ENCODE measurements around the gene YAP1. TPM values are rescaled to one million over a fixed set of nuclear protein-coding genes. Genes with fewer than 3 reads are reported as not detected.

The YAP1 gene
- total RNA-seq, 2 experiments from 2014 or later: 1.1 to 1.5 TPM

Other genes with a start within 250 kb of the YAP1 start
- gene CEP126, start 195.4 kb upstream of the YAP1 start, total RNA-seq: 1 to 10 TPM; 1.1 to 1.2 TPM
- not detected for gene ANGPTL5, start 193.9 kb upstream of the YAP1 start, total RNA-seq
- not detected for gene CFAP300, start 63.0 kb upstream of the YAP1 start, total RNA-seq
- gene BIRC3, start 207.0 kb downstream of the YAP1 start, total RNA-seq: 100 to 1,000 TPM; 100 to 105 TPM
- gene BIRC2, start 236.8 kb downstream of the YAP1 start, total RNA-seq: 10 to 100 TPM; 26.6 to 26.9 TPM

Data from activated naive CD4-positive, alpha-beta T cell treated with anti-CD3 and anti-CD28 coated beads for 36 hours (primary cell).